Activated CD8-positive, alpha-beta T cell treated with anti-CD3 and anti-CD28 coated beads for 36 hours (primary cell): ENCODE data around the gene TSPAN10. TPM values are rescaled to one million over a fixed set of nuclear protein-coding genes. Genes with fewer than 3 reads are reported as not detected.

Experiments used
- ATAC-seq: fragments of 200-7000 bp; cut with Tn5 transposase; one replicate; pipeline ENCODE4 v1.10.0; 2021; ENCODE audit warnings: mild to moderate bottlenecking, moderate library complexity
- CTCF ChIA-PET: fragments of 350-600 bp; sonication (Branson Sonifier 250); formaldehyde crosslinking; loops from one replicate; lab custom pipeline; 2021; ENCODE audit warnings: antibody characterized with exemption; lab: Charles Lee
- POLR2A ChIA-PET: fragments of 350-600 bp; sonication (Branson Sonifier 250); formaldehyde crosslinking; loops from one replicate; lab custom pipeline; 2021; ENCODE audit warnings: antibody characterized with exemption; lab: Charles Lee
- DNase-seq: peaks from one replicate; pipeline ENCODE4 v3.0.0-alpha.2; 2020
- H3K27ac Mint-ChIP-seq: one replicate; pipeline ENCODE4 v1.8.0; 2021; ENCODE audit warnings: mild to moderate bottlenecking, mixed read lengths
- H3K27me3 Mint-ChIP-seq: one replicate; pipeline ENCODE4 v1.8.0; 2021; ENCODE audit warnings: mixed read lengths
- H3K36me3 Mint-ChIP-seq: one replicate; pipeline ENCODE4 v1.8.0; 2021; ENCODE audit warnings: low read depth, mixed read lengths
- H3K4me1 Mint-ChIP-seq: one replicate; pipeline ENCODE4 v1.8.0; 2021; ENCODE audit warnings: low read depth, mixed read lengths
- H3K4me3 Mint-ChIP-seq: one replicate; pipeline ENCODE4 v1.8.0; 2021; ENCODE audit warnings: mild to moderate bottlenecking, moderate library complexity, mixed read lengths
- H3K9me3 Mint-ChIP-seq: one replicate; pipeline ENCODE4 v1.8.0; 2021; ENCODE audit warnings: mixed read lengths
- CTCF ChIP-seq: fragments of 200-600 bp; IDR thresholded peaks from one replicate; pipeline ENCODE4 v1.8.0; 2022; ENCODE audit warnings: antibody characterized with exemption, mild to moderate bottlenecking
- intact Hi-C: fragments of 100-400 bp; cut with micrococcal nuclease; formaldehyde crosslinking; loops from one replicate; pipeline ENCODE4 v1.10.0; 2022
- total RNA-seq, 2 experiments: library from RNA; stranded (reverse); gene quantifications; one replicate each; pipeline ENCODE4 v1.2.3, GENCODE V29; 2021

The TSPAN10 gene
- total RNA-seq, 2 experiments from 2014 or later, result 0.18 to 0.22 TPM

DNA sequence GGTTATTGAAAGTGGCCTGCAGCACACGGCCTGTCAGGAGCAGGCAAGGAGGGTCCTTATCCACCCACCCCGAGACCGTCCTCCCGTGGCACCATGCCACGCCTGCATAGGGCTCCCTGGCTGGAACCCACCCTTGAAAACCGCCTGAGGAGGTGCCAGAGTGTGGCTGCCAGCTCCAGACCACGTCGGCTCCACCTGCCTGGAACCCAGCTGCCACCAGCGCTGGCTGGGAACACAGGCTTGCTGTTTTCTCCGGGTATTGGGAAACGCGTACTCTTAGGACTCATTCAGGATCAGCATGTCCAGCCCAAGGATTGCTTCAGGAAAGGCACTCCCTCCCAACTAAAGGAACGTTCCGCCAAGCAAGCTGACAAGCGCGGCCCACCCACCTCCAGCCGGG lies 39.9 kb downstream of the TSPAN10 start:
- H3K27ac Mint-ChIP-seq, result no peak overlapping the region
- H3K27me3 Mint-ChIP-seq, result no peaks in the 10 kb centered on the region
- peaks cover 9% of the 10 kb centered on the region for H3K4me1 Mint-ChIP-seq
- ATAC-seq, result no peak
- DNase-seq, result no peak
- H3K4me3 Mint-ChIP-seq, result no peak overlapping the region
- intact Hi-C loops, result no loop called here
- H3K9me3 Mint-ChIP-seq, result no peaks in the 10 kb centered on the region
- POLR2A ChIA-PET, result interaction anchor here (0.6 to 2.0 kb wide), 3 partner anchors 9 to 212 kb away, joined by 3 to 7 read pairs (median 4); partner anchors contain the start of genes CCDC137 and OXLD1
- no peak for TF ChIP-seq CTCF
- peaks cover 29% of the 10 kb centered on the region for H3K36me3 Mint-ChIP-seq
- CTCF ChIA-PET, result interaction anchor here (1.8 kb wide), 1 partner anchor 25 kb away, joined by 4 read pairs; no protein-coding TSS in a partner anchor

DNA sequence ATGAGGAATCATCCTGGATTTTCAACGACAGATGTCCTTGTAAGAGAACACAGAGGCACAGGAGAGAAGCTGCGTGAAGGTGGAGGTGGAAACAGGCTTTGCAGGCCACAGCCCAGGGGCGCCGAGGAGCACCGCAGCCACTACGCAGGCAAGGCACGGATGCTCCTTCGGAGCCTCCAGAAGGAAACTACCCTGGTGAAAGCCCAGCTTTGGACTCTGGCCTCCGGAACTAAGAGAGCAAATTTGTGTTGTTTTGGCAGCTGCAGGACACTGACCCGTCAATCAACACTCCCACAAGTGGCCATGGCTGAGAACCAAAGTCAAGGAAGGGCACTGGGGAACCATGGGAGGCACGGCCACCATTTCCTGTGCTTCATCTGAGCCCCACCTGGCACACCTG lies 43.2 kb downstream of the TSPAN10 start:
- no peaks in the 10 kb centered on the region for H3K27me3 Mint-ChIP-seq
- DNase-seq, result no peak
- POLR2A ChIA-PET, result interaction anchor here (1.3 to 2.1 kb wide), 3 partner anchors 14 to 163 kb away, joined by 3 to 7 read pairs (median 4); partner anchors contain the start of genes CCDC137, MRPL12 and OXLD1
- CTCF ChIA-PET, result interaction anchor here (1.7 kb wide), 1 partner anchor 17 kb away, joined by 4 read pairs; no protein-coding TSS in a partner anchor
- no peak overlapping the region for H3K4me3 Mint-ChIP-seq
- intact Hi-C loops, result no loop called here
- H3K4me1 Mint-ChIP-seq, result peaks cover 23% of the 10 kb centered on the region
- no peak overlapping the region for H3K27ac Mint-ChIP-seq
- TF ChIP-seq CTCF, result no peak
- ATAC-seq, result no peak
- H3K9me3 Mint-ChIP-seq, result no peaks in the 10 kb centered on the region
- peaks cover 21% of the 10 kb centered on the region for H3K36me3 Mint-ChIP-seq

DNA sequence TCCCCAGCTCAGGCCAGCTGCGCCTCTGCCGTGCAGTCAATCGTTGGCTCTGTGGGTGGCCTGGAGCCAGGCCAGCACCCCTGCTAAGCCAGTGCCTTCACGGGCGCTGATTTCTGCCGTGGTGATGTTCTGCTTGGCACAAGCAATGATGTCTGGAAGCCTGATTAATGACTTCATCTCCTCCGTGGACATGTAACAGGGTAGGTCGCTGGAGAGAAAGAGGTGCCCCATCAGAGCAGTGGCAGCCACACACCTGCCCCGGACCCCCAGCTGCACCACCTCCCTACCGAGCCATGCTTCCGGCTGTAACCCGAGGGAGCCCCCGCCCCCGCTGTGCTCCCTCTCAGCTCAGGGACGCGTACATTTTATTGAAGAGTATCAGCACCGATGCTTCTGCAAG lies 44.7 kb downstream of the TSPAN10 start:
- Mint-ChIP-seq H3K9me3 (no peaks in the 10 kb centered on the region), H3K27ac (no peak overlapping the region), H3K36me3 (peaks cover 29% of the 10 kb centered on the region), H3K4me3 (peak overlapping the region; percentile 44), H3K27me3 (no peaks in the 10 kb centered on the region), H3K4me1 (peaks cover 29% of the 10 kb centered on the region)
- no peak for TF ChIP-seq CTCF
- no peak for ATAC-seq
- no peak for DNase-seq
- ChIA-PET POLR2A (interaction anchor here (3.6 to 6.7 kb wide), 3 partner anchors 11 to 21 kb away, joined by 27 to 73 read pairs (median 33); partner anchors contain the start of genes CCDC137, MRPL12 and OXLD1), CTCF (interaction anchor here (2.3 kb wide), 1 partner anchor 80 kb away, joined by 8 read pairs; no protein-coding TSS in a partner anchor)
- intact Hi-C loops, result no loop called here

GRCh38 chr17:81682565-81683207 lies 45.7 kb downstream of the TSPAN10 start:
- no peak for DNase-seq
- ATAC-seq, result no peak
- POLR2A ChIA-PET, result interaction anchor here (0.8 to 6.7 kb wide), 11 partner anchors 8 to 130 kb away, joined by 3 to 73 read pairs (median 9); partner anchors contain the start of genes CCDC137, FAAP100, MRPL12 and OXLD1
- H3K27me3 Mint-ChIP-seq, result no peaks in the 10 kb centered on the region
- peak overlapping the region; percentile 93 for H3K4me3 Mint-ChIP-seq
- no peak for TF ChIP-seq CTCF
- H3K9me3 Mint-ChIP-seq, result no peaks in the 10 kb centered on the region
- H3K4me1 Mint-ChIP-seq, result peaks cover 31% of the 10 kb centered on the region
- H3K27ac Mint-ChIP-seq, result peak overlapping the region; percentile 85
- peaks cover 38% of the 10 kb centered on the region for H3K36me3 Mint-ChIP-seq
- intact Hi-C loops, result no loop called here
- CTCF ChIA-PET, result interaction anchor here (1.4 to 2.3 kb wide), 3 partner anchors 20 to 187 kb away, joined by 4 to 10 read pairs (median 8); partner anchors contain the start of gene MRPL12

DNA sequence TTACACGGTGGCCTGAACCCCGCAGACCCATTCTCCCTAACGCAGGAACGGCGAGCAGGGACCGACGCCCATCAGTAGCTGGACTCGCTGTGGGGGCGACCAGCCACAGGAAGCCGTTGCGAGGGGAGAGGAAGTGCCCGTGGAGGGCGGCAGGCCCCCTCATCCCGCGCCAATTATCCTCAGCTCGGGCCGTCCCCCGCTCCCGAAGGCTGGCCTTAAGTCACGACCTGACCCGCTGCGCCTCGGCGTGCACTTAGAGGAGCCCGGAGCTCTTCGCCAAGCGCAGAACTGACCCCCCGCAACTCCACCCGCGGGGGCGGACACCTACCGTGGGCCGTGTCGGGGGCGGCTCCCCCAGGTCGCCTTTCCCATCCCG lies 46.2 kb downstream of the TSPAN10 start:
- POLR2A ChIA-PET, result interaction anchor here (1.0 to 6.7 kb wide), 11 partner anchors 9 to 131 kb away, joined by 3 to 73 read pairs (median 9); partner anchors contain the start of genes CCDC137, FAAP100, MRPL12 and OXLD1
- H3K9me3 Mint-ChIP-seq, result no peaks in the 10 kb centered on the region
- CTCF ChIA-PET, result interaction anchor here (0.6 to 2.3 kb wide), 5 partner anchors 19 to 186 kb away, joined by 4 to 10 read pairs (median 4); partner anchors contain the start of gene MRPL12
- DNase-seq, result peak; percentile 37
- H3K4me1 Mint-ChIP-seq, result peaks cover 31% of the 10 kb centered on the region
- peak overlapping the region; percentile 93 for H3K4me3 Mint-ChIP-seq
- ATAC-seq, result peak; percentile 2
- H3K27ac Mint-ChIP-seq, result peak overlapping the region; percentile 85
- no peak for TF ChIP-seq CTCF
- H3K27me3 Mint-ChIP-seq, result no peaks in the 10 kb centered on the region
- intact Hi-C loops, result no loop called here
- peaks cover 38% of the 10 kb centered on the region for H3K36me3 Mint-ChIP-seq
